OCI-LY7 (cell line): ENCODE measurements around the gene PTPN14.
"Not testable (repeated sequence)": the region's sequence is repeated elsewhere in the genome, so short reads cannot be mapped to it uniquely, and the experiment has no call there.

ENCODE experiments used
- CTCF ChIP-seq: fragments of 200-600 bp; sonication (generic); conservative IDR thresholded peaks from 2 replicates; pipeline ENCODE4 v1.5.1; 2014; ENCODE audit warnings: mild to moderate bottlenecking, antibody characterized with exemption, low read length, moderate library complexity, mixed read lengths
- EZH2phosphoT487 ChIP-seq: fragments of 200-600 bp; sonication (generic); IDR thresholded peaks from 2 replicates; pipeline ENCODE4 v1.6.1; 2018; ENCODE audit warnings: low read depth, borderline replicate concordance, mild to moderate bottlenecking, mixed run types, antibody characterized with exemption, low read length, moderate library complexity, mixed read lengths

DNA sequence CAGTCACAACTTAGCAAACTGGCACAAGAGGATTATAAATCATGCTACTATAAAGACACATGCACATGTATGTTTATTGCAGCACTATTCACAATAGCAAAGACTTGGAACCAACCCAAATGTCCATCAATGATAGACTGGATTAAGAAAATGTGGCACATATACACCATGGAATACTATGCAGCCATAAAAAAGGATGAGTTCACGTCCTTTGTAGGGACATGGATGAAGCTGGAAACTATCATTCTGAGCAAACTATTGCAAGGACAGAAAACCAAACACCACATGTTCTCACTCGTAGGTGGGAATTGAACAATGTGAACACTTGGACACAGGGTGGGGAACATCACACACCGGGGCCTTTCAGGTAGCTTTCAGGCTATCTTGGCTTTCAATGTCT is 41.8 kb downstream of the PTPN14 start:
- not testable (repeated sequence) for TF ChIP-seq EZH2phosphoT487, CTCF
